ENCODE data around the gene ATOH8.
"Not testable (repeated sequence)": the region's sequence is repeated elsewhere in the genome, so short reads cannot be mapped to it uniquely, and the experiment has no call there.

ATOH8 gene

DNA sequence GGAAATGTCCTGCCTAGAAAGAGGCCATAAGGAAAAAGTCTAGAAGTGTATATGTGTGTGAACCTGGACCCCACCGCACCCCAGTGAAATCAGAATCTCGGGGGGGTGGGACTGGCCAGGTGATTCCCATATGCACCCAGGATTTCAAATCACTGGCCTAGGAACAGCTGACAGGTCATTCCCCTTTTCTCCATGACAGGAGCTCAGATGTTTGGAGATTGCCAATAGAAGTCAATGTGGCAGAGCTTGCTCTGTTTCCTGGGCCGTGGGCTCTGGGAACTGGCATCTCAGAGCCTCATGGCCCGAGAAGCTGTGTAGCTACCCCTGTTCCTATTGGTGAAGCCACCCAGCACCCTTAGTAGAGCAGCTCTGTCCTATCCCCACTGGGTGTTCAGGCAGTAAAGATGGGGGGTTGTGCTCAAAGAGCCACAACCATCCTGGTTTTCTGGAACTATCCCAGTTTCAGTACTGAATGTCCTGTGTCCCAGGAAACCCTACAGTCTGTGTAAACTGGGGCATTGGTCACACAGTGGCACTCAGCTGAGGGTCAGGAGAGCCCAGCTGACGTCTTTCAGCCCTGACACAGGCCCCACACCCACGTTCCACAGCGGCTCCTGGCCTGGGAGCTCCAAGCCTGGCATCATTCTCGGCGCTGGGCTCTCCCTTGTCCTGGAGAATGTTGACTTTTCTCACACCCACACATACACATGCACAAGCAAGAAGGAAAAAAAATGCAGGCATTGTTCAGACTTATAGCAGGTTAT lies 40.8 kb upstream of the ATOH8 start:
- TF ChIP-seq, protein P1, sequence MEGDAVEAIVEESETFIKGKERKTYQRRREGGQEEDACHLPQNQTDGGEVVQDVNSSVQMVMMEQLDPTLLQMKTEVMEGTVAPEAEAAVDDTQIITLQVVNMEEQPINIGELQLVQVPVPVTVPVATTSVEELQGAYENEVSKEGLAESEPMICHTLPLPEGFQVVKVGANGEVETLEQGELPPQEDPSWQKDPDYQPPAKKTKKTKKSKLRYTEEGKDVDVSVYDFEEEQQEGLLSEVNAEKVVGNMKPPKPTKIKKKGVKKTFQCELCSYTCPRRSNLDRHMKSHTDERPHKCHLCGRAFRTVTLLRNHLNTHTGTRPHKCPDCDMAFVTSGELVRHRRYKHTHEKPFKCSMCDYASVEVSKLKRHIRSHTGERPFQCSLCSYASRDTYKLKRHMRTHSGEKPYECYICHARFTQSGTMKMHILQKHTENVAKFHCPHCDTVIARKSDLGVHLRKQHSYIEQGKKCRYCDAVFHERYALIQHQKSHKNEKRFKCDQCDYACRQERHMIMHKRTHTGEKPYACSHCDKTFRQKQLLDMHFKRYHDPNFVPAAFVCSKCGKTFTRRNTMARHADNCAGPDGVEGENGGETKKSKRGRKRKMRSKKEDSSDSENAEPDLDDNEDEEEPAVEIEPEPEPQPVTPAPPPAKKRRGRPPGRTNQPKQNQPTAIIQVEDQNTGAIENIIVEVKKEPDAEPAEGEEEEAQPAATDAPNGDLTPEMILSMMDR (IDR thresholded peaks at IDR 0.05; ENCODE audit: low read depth, low read length): no peak
- H3K4me3 ChIP-seq (ENCODE audit: low read depth, low read length): no peak overlapping the region

DNA sequence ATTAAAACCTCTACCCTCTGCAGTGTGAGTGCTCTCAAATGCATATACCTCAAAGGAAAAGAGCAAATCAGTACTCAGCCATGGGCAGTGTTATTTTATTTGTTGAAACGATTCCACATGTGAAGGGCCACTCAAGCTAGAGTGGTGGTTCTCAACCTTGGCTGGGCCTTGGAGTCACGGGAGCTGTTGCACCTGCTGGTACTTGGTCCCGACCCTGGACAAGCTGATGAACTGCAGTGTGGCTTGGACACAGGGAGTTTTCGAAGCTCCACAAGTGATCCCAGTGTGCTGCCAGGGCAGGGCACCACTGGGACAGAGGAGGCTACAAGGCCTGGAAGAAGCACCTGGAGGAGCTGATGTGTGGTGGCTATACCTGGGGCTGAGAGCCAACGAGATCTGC lies 40.0 kb upstream of the ATOH8 start:
- TF ChIP-seq, protein P1 (IDR thresholded peaks at IDR 0.05; ENCODE audit: low read depth, low read length): no peak
- no peak overlapping the region for H3K4me3 ChIP-seq (ENCODE audit: low read depth, low read length)

DNA sequence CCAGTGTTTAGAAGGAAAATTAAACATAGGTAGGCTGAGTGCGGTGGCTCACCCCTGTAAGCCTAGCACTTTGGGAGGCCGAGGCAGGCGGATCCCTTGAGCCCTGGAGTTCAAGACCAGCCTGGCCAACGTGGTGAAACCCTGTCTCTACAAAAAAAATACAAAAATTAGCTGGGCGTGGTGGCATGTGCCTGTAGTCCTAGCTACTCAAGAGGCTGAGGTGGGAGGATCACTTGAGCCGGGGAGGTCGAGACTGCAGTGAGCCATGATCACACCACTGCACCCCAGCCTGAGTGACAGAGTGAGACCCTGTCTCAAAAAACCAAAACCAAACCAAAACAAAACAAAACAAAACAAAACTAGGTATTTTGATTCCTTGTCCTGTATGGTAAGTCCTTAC lies 39.4 kb upstream of the ATOH8 start:
- H3K4me3 ChIP-seq (ENCODE audit: low read depth, low read length): not testable (repeated sequence)

DNA sequence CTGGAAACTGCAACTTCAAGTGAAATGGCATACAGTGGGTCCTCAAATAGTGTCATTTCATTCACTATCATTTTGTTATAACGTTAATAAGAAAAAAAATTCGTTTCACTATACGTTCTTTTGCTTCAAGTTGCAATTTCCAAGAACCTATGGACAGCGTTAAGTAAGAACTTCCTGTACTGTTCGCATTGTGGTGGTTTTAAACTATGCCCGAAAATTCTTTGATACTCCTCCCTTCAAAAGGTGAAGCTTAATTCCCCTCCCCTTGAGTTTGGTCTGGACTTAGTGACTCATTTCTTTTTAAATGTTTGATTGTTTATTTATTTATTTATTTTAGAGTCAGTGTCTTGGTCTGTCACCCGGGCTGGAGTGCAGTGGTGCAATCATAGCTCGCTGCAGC lies 39.0 kb upstream of the ATOH8 start:
- no peak overlapping the region for H3K4me3 ChIP-seq (ENCODE audit: low read depth, low read length)
- TF ChIP-seq, protein P1 (IDR thresholded peaks at IDR 0.05; ENCODE audit: low read depth, low read length): no peak

DNA sequence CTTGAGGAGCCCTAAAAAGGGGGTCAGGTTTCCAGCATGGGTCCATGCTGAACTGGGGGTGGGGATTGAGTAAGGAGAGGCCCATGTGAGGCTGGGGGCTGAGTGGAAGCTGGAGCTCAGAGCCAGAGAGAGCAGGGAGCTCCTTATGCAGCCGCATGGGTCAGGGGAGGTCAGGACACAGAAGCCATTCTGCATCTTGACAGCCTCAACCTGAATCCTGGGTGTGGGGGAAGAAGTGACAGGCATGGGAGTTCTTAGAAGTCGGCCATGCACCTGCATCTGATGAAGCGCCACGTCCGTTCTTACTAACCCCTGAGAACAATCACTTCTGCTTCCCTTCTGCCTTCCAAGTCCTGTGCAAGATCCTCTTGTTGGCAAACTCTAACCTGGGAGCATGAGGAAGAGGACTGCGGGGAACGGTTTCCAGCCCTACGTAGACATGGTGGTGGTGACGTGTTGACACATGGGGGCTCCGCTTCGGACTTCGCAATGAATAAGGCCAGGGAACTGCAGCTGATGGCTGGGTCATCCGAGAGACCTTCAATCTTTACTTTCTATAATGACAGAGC lies 37.4 kb upstream of the ATOH8 start:
- H3K4me3 ChIP-seq (ENCODE audit: low read depth, low read length): no peak overlapping the region
- TF ChIP-seq, protein P1 (IDR thresholded peaks at IDR 0.05; ENCODE audit: low read depth, low read length): no peak

DNA sequence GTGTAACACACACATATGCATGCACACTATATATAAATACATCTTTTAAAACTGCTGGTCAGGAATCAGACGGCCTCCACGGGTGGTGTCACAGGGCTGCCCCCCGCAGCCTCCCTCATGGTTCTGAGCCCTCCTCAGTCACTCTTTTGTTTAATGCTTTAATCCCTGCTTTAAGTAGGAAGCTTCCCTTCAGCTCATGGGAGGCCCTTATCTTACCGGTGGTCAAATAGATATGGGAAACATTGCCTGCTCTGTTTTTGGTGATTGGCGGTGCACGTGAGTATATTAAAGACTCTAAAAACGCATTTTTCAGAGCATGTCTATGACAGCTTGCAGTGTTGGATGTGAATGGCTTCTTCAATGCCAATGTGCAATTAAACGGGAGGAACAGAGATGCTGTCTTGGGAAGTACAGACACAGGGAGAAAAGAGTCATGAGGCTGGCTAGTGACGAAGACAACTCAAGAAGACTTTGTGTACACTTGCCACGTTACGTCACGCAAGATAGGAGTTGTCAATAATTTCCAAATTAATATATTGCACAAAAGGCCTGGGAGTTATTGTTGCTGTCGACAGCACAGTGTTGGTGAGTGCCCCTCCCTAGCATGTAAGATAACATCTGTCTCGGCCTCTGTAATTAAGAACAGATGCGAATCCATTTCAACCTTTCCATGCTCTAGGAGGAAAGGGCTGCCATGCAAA lies 36.3 kb upstream of the ATOH8 start:
- no peak overlapping the region for H3K4me3 ChIP-seq (ENCODE audit: low read depth, low read length)
- TF ChIP-seq, protein P1 (IDR thresholded peaks at IDR 0.05; ENCODE audit: low read depth, low read length): no peak

DNA sequence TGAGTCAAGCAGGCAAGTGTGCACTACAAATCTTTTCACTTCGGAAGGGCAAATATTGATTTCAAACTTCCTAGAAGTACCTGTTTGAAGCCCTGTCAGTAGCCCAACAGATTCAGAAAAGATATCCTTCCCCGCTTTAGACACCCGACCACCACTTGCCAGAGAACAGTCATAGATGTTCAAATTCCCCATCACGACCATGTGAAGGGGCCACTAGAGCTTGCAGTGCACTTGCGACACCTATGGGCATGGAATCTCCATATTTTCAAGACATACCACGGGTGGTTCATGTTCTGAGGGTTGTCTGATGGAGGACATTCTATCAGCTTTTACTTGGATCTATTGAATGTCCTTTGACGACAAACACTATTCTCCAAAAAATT lies 35.8 kb upstream of the ATOH8 start:
- TF ChIP-seq, protein P1 (IDR thresholded peaks at IDR 0.05; ENCODE audit: low read depth, low read length): no peak
- no peak overlapping the region for H3K4me3 ChIP-seq (ENCODE audit: low read depth, low read length)

Measured in WI38 (cell line).